Epithelial cell of esophagus (primary cell): ENCODE measurements around the gene GALM.

Source experiments
- DNase-seq: peaks from one replicate; pipeline ENCODE4 v3.0.0; 2010; ENCODE audit warnings: low read depth
- H3K4me3 ChIP-seq: 2 replicates; pipeline ENCODE4 v1.5.1; 2011; ENCODE audit warnings: mild to moderate bottlenecking, low read length, control low read depth
- CTCF ChIP-seq: IDR thresholded peaks from 2 replicates; pipeline ENCODE4 v1.5.1; 2011; ENCODE audit warnings: low read depth, mild to moderate bottlenecking, low read length, control low read depth, inconsistent platforms; ENCODE audit not compliant: insufficient read depth; ENCODE audit errors: missing control alignments

Gene GALM

GRCh38 chr2:38650012-38650411 lies 15.9 kb upstream of the GALM start:
- DNase-seq = no peak
- H3K4me3 ChIP-seq = no peak overlapping the region
- no peak for TF ChIP-seq CTCF

- no peak for TF ChIP-seq CTCF
- no peak overlapping the region for H3K4me3 ChIP-seq
- no peak for DNase-seq
Observed at GRCh38 chr2:38650717-38651116, 15.2 kb upstream of the GALM start.

GRCh38 chr2:38652431-38653273 lies 13.3 kb upstream of the GALM start:
- no peak for TF ChIP-seq CTCF
- no peak overlapping the region for H3K4me3 ChIP-seq
- DNase-seq = no peak

- no peak overlapping the region for H3K4me3 ChIP-seq
- TF ChIP-seq CTCF = no peak
- no peak for DNase-seq
Observed at GRCh38 chr2:38653380-38653714, 12.6 kb upstream of the GALM start.

- no peak for TF ChIP-seq CTCF
- peak; percentile 36 for DNase-seq
- H3K4me3 ChIP-seq = no peak overlapping the region
Observed at GRCh38 chr2:38653715-38654527, 12.0 kb upstream of the GALM start.

GRCh38 chr2:38654528-38655381 lies 11.2 kb upstream of the GALM start:
- TF ChIP-seq CTCF = no peak
- DNase-seq = no peak
- no peak overlapping the region for H3K4me3 ChIP-seq
